Gastrocnemius medialis (tissue), 4 donors: ENCODE results near the gene PALLD.

Source experiments
- POLR2A ChIP-seq, 2 donors: fragments of 450-650 bp; IDR thresholded peaks; one replicate each; pipeline ENCODE4 v1.6.1; 2017; ENCODE audit warnings: antibody characterized with exemption in 2 of 2, mild to moderate bottlenecking in 2 of 2, moderate library complexity in 2 of 2
- TF ChIP-seq, protein P1 (sequence below), 5 experiments: fragments of 450-650 bp in 3 of 5; fragments of 200-600 bp in 2 of 5; sonication (generic) in 2 of 5; IDR thresholded peaks in 4 of 5; conservative IDR thresholded peaks in 1 of 5; 1 replicate in 4 of 5; 2 replicates in 1 of 5; pipeline ENCODE4 v1.5.1; 2016 to 2019; ENCODE audit warnings: antibody characterized with exemption in 5 of 5, mild to moderate bottlenecking in 3 of 5, moderate library complexity in 3 of 5

DNA sequence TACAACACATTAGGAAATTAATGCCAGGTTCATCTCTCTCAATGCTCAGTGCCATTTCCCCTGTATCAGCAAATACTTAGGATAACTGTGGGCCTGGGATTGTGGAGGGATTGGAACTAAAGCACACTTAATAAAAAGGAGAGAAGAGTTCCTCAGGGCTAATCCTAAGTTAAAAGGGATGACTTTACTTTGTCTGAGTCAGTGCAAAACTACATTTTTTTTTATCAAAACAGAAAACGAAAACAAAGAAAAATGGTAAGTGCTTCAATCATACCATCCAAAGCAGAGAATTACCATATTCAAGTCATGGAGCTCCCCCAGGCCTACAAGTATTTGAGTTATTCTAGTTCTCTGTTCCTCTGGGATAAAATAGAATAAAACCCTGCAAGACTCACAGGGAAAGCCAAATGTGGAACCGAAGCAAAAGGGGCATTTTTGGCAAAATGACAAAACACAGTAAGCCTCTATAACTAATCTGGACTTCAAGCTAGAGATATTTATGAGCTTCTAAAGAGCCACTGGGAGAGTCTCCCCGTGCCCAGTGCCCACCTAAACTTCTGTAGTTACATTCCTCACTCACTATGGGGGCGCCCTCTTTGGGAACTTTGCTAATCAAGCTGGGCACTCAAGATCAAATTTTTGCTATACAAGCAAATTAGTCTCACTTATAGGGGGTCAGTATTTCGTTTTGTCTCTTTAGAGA lies 53.4 kb downstream of the PALLD start:
- no peak for TF ChIP-seq POLR2A (IDR thresholded peaks at IDR 0.05)
- TF ChIP-seq, protein P1, sequence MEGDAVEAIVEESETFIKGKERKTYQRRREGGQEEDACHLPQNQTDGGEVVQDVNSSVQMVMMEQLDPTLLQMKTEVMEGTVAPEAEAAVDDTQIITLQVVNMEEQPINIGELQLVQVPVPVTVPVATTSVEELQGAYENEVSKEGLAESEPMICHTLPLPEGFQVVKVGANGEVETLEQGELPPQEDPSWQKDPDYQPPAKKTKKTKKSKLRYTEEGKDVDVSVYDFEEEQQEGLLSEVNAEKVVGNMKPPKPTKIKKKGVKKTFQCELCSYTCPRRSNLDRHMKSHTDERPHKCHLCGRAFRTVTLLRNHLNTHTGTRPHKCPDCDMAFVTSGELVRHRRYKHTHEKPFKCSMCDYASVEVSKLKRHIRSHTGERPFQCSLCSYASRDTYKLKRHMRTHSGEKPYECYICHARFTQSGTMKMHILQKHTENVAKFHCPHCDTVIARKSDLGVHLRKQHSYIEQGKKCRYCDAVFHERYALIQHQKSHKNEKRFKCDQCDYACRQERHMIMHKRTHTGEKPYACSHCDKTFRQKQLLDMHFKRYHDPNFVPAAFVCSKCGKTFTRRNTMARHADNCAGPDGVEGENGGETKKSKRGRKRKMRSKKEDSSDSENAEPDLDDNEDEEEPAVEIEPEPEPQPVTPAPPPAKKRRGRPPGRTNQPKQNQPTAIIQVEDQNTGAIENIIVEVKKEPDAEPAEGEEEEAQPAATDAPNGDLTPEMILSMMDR (IDR thresholded peaks at IDR 0.05 in 4 of 5, conservative IDR thresholded peaks at IDR 0.05 in 1 of 5) = no peak
